NCI-H2029 treated with DMSO at 0.1 percent for 48 hours (cell line): ENCODE results near the gene OPN3.

Experiments
- DNase-seq: peaks from one replicate; lab custom pipeline; 2025; lab: John Stamatoyannopoulos, UW

The OPN3 gene

GRCh38 chr1:241589521-241589920, 50.6 kb downstream of the OPN3 start:
- no peak for DNase-seq

- no peak for DNase-seq
Observed at GRCh38 chr1:241586905-241587512, 53.2 kb downstream of the OPN3 start.

DNA sequence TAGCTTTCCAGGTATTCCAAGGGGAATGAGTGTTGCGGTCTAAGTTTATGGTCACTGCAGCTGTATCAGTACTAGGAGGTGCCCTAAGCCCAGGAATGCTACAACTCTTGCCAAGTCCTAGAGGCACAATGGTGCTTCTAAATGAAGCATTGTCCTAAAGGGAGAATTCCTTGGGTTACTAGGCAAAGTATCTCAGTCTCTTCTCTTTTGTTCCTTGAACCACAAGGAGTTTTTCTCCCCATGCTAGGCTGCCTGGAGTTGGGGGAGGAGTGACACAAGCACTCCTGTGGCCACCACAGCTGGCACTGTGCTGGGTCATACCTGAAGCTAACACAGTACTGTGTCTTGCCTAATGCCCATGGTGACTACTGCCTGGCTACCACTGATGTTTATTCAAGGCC, 57.2 kb downstream of the OPN3 start:
- peak; percentile 2 for DNase-seq

- no peak for DNase-seq
Observed at GRCh38 chr1:241579434-241579833, 60.7 kb downstream of the OPN3 start.

- DNase-seq = no peak
Observed at GRCh38 chr1:241574154-241574553, 66.0 kb downstream of the OPN3 start.

- DNase-seq = no peak
Observed at GRCh38 chr1:241569848-241570247, 70.3 kb downstream of the OPN3 start.

DNA sequence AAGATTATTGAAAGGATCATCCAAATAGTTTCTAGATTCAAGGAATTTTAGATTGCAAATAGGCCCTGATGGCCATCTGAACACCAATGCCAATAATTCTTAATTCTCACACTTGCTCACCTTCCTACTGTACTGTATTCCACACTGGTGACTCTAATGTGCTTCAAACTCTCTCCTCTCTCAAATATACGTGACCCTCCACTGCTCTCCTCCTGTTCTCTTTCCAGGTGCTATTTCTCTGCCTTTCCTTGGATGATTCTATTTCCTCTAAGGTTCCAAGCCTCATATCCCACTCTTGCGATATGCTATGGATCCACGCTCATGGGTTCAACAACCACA, 79.4 kb downstream of the OPN3 start:
- no peak for DNase-seq

GRCh38 chr1:241560146-241560848, 79.9 kb downstream of the OPN3 start:
- no peak for DNase-seq

GRCh38 chr1:241557551-241558193, 82.5 kb downstream of the OPN3 start:
- DNase-seq = no peak

- no peak for DNase-seq
Observed at GRCh38 chr1:241557031-241557430, 83.1 kb downstream of the OPN3 start.

DNA sequence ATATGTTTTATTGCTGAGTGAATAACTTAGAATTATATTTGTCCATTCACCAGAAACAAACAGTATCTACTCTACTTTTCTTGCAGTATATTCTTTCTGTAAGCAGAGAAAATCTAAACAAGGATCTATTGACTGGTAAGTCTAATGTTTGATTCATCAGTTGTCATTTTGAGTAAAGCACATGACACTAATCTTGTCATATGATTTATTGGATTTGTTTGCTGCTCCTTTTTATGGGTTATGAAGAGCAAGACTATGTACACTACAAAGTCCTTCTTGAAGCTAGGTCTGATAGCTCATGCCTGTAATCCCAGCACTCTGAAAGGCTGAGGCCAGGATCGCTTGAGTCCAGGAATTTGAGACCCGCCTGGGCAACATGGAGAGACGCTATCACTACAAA, 84.6 kb downstream of the OPN3 start:
- no peak for DNase-seq

- no peak for DNase-seq
Observed at GRCh38 chr1:241553886-241554592, 86.1 kb downstream of the OPN3 start.

- DNase-seq = no peak
Observed at GRCh38 chr1:241551759-241552638, 88.2 kb downstream of the OPN3 start.

- DNase-seq = no peak
Observed at GRCh38 chr1:241550318-241550717, 89.9 kb downstream of the OPN3 start.

- DNase-seq = no peak
Observed at GRCh38 chr1:241548008-241548407, 92.2 kb downstream of the OPN3 start.
